ENCODE results near the gene SLC35E4. TPM values are rescaled to one million over a fixed set of nuclear protein-coding genes. Genes with fewer than 3 reads are reported as not detected.
A peak's percentile ranks its signal among the peaks of the same experiment; 100 is the strongest.

Gene SLC35E4
- total RNA-seq, 1 donor from 2014 or later: 4.1 TPM

DNA sequence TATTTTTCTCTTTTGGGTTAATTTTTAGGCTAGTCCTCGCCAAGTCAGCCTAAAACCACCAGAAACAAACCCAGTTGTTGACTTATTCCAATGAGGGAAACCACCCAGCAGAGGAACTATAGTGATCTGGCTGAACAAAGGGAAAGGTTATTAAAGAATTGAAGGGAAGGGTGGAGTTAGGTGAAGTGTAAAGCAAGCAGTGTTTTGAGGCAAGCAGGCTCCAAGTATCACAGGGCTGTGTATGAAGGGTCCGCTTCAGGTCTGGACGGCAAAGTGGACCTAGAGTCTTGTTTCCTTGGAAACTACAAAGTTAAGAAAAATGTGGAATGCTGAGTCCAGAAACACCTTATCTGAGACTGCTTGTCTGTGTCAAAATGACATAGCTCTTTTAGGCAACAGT, 31.8 kb upstream of the SLC35E4 start:
- Mint-ChIP-seq H3K4me3 (no peak overlapping the region), H3K27ac (no peak overlapping the region), H3K36me3 (no peaks in the 10 kb centered on the region), H3K9me3 (no peaks in the 10 kb centered on the region), H3K27me3 (ENCODE audit: low read depth) (no peaks in the 10 kb centered on the region), H3K4me1 (peaks cover 24% of the 10 kb centered on the region)
- DNase-seq (ENCODE audit: low spot score in 2 of 2, unreplicated experiment in 2 of 2): no peak
- TF ChIP-seq, protein P1, sequence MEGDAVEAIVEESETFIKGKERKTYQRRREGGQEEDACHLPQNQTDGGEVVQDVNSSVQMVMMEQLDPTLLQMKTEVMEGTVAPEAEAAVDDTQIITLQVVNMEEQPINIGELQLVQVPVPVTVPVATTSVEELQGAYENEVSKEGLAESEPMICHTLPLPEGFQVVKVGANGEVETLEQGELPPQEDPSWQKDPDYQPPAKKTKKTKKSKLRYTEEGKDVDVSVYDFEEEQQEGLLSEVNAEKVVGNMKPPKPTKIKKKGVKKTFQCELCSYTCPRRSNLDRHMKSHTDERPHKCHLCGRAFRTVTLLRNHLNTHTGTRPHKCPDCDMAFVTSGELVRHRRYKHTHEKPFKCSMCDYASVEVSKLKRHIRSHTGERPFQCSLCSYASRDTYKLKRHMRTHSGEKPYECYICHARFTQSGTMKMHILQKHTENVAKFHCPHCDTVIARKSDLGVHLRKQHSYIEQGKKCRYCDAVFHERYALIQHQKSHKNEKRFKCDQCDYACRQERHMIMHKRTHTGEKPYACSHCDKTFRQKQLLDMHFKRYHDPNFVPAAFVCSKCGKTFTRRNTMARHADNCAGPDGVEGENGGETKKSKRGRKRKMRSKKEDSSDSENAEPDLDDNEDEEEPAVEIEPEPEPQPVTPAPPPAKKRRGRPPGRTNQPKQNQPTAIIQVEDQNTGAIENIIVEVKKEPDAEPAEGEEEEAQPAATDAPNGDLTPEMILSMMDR (IDR thresholded peaks at IDR 0.05; ENCODE audit: unreplicated experiment): no peak

DNA sequence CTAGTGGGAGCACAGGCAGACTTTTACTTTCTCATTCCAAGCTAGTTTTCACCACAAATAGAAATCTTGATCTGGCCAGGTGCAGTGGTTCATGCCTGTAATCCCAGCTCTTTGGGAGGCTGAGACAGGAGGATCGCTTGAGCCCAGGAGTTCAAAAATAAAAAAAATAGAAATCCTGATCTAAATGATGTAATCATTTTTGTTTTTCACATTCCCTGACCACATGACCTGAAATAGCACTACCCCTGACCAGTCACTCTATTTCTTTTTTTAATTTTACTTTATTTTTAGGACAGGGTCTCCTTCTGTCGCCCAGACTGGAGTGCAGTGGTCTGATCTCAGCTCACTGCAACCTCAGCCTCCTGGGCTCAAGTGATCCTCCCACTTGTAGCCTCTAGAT, 30.9 kb upstream of the SLC35E4 start:
- Mint-ChIP-seq H3K4me3 (no peak overlapping the region), H3K27me3 (ENCODE audit: low read depth) (no peaks in the 10 kb centered on the region), H3K27ac (no peak overlapping the region), H3K9me3 (no peaks in the 10 kb centered on the region), H3K36me3 (no peaks in the 10 kb centered on the region), H3K4me1 (peaks cover 30% of the 10 kb centered on the region)
- no peak for DNase-seq (ENCODE audit: low spot score in 2 of 2, unreplicated experiment in 2 of 2)
- TF ChIP-seq, protein P1 (IDR thresholded peaks at IDR 0.05; ENCODE audit: unreplicated experiment): no peak

DNA sequence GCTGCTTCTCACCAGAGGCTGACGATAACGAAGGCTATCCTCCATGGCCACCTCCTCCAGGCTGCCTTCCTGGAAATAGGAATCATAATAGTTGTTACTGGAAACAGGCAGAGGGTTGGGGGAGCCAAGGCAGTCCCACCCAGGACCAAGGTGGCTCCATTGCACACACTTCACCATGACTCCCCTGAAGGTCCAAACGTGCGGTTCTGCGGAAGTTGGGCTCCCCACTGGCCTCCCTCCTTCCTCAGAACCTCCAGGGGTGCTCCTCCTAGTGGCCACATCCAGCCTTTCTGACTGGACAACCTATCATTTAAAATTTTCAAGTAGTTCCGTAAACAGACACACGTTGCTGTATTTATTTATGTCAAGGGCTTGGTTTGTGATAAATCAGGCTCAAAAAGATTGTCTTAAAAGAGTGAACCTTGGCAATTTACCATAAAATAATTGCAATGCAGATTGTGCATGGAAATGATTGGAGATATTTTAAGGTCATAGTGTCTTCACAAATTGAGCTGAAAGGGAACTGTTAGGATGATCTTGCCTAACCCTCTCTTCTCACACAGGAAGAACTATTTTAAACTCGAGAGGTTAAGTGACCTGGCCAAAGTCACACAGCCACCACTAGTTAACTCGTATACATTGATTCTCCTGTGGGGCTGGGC, 30.0 kb upstream of the SLC35E4 start:
- Mint-ChIP-seq H3K4me1 (peaks cover 30% of the 10 kb centered on the region), H3K4me3 (peak overlapping the region; percentile 85), H3K9me3 (no peaks in the 10 kb centered on the region), H3K27me3 (ENCODE audit: low read depth) (no peaks in the 10 kb centered on the region), H3K36me3 (no peaks in the 10 kb centered on the region), H3K27ac (no peak overlapping the region)
- TF ChIP-seq, protein P1 (IDR thresholded peaks at IDR 0.05; ENCODE audit: unreplicated experiment): peak; percentile 61
- DNase-seq (ENCODE audit: low spot score in 2 of 2, unreplicated experiment in 2 of 2): no peak

DNA sequence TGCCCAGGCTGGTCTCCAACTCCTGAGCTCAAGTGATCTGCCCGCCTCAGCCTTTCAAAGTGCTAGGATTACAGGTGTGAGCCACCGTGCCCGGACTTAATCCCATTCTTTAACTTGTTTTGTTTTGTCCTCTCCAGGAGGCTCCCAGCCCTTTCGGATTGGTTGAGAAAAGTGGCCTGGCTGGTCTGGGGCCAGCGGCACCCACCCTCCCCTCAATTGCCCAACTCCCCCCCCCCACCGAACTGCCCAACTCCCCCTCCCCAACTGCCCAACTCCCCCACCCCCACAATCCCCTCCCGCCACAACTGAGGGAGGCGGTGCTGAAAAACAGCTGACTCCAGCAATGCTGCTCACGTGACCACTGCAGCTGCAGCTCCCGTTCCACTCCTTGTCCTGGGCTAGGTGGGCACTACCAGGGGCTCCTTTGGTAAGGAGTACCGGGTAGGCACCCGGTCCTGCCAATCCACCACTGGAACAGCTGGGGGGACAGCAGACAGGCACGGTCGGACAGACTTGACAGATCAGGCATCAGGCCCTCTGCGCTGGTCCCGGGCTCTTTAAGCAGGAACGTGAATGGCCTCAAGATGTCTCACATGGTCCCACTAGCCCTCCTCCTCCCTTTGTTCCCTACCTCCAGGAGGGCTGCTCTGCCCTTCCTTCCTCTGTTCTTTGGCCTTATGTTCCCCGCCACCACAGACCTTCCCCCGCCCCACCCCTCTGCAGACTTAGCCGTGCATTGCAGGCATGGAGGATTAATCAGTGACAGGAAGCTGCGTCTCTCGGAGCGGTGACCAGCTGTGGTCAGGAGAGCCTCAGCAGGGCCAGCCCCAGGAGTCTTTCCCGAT, 28.9 kb upstream of the SLC35E4 start, which contains the start of gene TCN2:
Gene TCN2, plus strand, starts transcription at position 720 of the 845 bp plus-strand sequence. CDS start 158 bp downstream, outside the sequence.
- peak; percentile 46 to 66 for DNase-seq (ENCODE audit: low spot score in 2 of 2, unreplicated experiment in 2 of 2)
- H3K36me3 Mint-ChIP-seq: peaks cover 5% of the 10 kb centered on the region
- H3K9me3 Mint-ChIP-seq: no peaks in the 10 kb centered on the region
- H3K4me3 Mint-ChIP-seq: peak within 1 kb of the TSS; percentile 85
- H3K27ac Mint-ChIP-seq: peak within 1 kb of the TSS; percentile 89
- TF ChIP-seq, protein P1 (IDR thresholded peaks at IDR 0.05; ENCODE audit: unreplicated experiment): no peak
- no peaks in the 10 kb centered on the region for H3K27me3 Mint-ChIP-seq (ENCODE audit: low read depth)
- H3K4me1 Mint-ChIP-seq: peaks cover 30% of the 10 kb centered on the region

DNA sequence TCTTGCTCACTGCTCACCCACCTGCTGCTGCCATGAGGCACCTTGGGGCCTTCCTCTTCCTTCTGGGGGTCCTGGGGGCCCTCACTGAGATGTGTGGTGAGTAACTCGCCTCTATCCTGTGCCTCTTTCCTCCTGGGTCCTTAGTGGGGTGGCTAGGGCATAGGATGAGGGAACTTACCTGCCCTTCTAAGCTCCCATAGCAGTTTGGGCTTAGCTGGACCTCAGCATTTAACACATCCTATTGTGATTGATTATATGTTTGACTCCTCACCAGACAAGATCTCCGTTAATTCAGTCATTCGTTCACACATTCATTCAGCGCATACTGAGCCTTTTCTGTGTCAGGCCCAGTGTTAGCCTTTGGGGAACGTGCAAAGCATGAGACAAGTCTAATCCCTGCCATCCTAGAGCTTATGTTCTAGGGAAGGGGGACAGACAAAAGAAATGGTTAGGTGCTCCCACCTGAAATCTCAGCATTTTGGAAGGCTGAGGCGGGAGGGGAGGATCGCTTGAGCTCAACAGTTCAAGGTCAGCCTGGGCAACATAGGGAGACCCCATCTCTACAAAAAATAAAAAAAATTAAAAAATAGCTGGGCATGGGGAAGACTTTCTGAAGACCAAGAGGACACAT, 28.2 kb upstream of the SLC35E4 start:
- Mint-ChIP-seq H3K27ac (peak overlapping the region; percentile 89), H3K36me3 (peaks cover 5% of the 10 kb centered on the region), H3K4me1 (peaks cover 30% of the 10 kb centered on the region)

More for the DNA sequence above, 28.2 kb upstream of the SLC35E4 start:
- peak overlapping the region; percentile 85 for H3K4me3 Mint-ChIP-seq
- no peaks in the 10 kb centered on the region for H3K9me3 Mint-ChIP-seq
- no peaks in the 10 kb centered on the region for H3K27me3 Mint-ChIP-seq (ENCODE audit: low read depth)
- TF ChIP-seq, protein P1 (IDR thresholded peaks at IDR 0.05; ENCODE audit: unreplicated experiment): no peak
- no peak for DNase-seq (ENCODE audit: low spot score in 2 of 2, unreplicated experiment in 2 of 2)
